Spinal cord (tissue), 10 donors: ENCODE results near the gene SLC2A2. TPM values are rescaled to one million over a fixed set of nuclear protein-coding genes. Genes with fewer than 3 reads are reported as not detected.
A peak's percentile ranks its signal among the peaks of the same experiment; 100 is the strongest.

Source experiments
- DNase-seq, 6 donors: peaks; one replicate each; pipeline versions ENCODE4 v3.0.0 to v3.0.0-alpha.2; 2013 to 2015; ENCODE audit warnings: low spot score in 6 of 6, low read depth in 4 of 6
- H3K27ac ChIP-seq: one replicate; pipeline ENCODE4 v1.5.1; 2013; ENCODE audit warnings: low read depth, low read length, control low read depth
- H3K27me3 ChIP-seq: one replicate; pipeline ENCODE4 v1.6.1; 2013; ENCODE audit warnings: low read length; ENCODE audit not compliant: control insufficient read depth, insufficient read depth
- H3K36me3 ChIP-seq: one replicate; pipeline ENCODE4 v1.6.1; 2013; ENCODE audit warnings: low read length; ENCODE audit not compliant: control insufficient read depth, insufficient read depth
- H3K4me1 ChIP-seq: one replicate; pipeline ENCODE4 v1.6.1; 2013; ENCODE audit warnings: low read length; ENCODE audit not compliant: control insufficient read depth, insufficient read depth
- H3K4me3 ChIP-seq: one replicate; pipeline ENCODE4 v1.5.1; 2013; ENCODE audit warnings: low read depth, low read length, control low read depth
- H3K9me3 ChIP-seq: one replicate; pipeline ENCODE4 v1.6.1; 2013; ENCODE audit warnings: low read length; ENCODE audit not compliant: control insufficient read depth, insufficient read depth
- WGBS: methylation state at CpG from one replicate; pipeline ENCODE4 v1.1.5; 2013; ENCODE audit warnings: missing lambda C conversion rate; ENCODE audit not compliant: insufficient coverage; 5-methylcytosine and 5-hydroxymethylcytosine counted together
- polyA plus RNA-seq, 2 donors: library from polyadenylated mRNA; unstranded; fragments of 120-200 nt; gene quantifications; one replicate each; pipeline ENCODE4 v1.2.1, GENCODE V29; 2013; ENCODE audit not compliant: insufficient read length in 2 of 2
- total RNA-seq, 2 donors: library from RNA; depleted of rRNA in 1 of 2; stranded (reverse); fragments of 120-200 nt in 1 of 2; fragments of >200 nt in 1 of 2; gene quantifications; one replicate each; pipeline versions ENCODE4 v1.2.3 to v1.2.4, GENCODE V29; 2013 to 2014
- donor health status: healthy.

SLC2A2 gene
- total and polyA plus RNA-seq, 4 donors, result 0.10 to 0.28 (median 0.27) TPM; not detected in 1

GRCh38 chr3:171011109-171011872 is 15.2 kb downstream of the SLC2A2 start:
- H3K27me3 ChIP-seq, result no peaks in the 10 kb centered on the region
- WGBS, result 71% methylated on average over 1 of the region's 2 CpGs
- no peak overlapping the region for H3K27ac ChIP-seq
- no peaks in the 10 kb centered on the region for H3K4me1 ChIP-seq
- DNase-seq, result no peak
- no peak overlapping the region for H3K4me3 ChIP-seq
- H3K9me3 ChIP-seq, result no peaks in the 10 kb centered on the region
- no peaks in the 10 kb centered on the region for H3K36me3 ChIP-seq

DNA sequence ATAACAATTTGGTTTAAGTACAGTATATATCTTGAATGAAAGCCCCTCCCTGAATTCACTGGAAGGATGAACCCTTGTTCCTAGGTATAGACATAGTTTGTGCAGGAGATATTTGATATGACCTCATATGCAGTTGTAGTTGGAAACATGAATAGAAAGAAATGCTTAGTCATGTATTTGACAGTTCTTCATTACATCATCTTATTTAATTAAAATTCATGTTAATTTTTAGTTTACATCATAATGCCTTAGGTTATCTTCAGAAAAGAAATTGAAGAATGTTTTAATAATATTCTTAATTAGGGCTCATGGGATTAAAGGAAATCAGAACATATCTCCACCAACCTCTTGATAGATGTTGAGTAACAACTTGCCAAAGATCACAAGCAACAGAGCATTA is 19.2 kb downstream of the SLC2A2 start:
- Histone ChIP-seq H3K36me3 (no peaks in the 10 kb centered on the region), H3K9me3 (no peaks in the 10 kb centered on the region)

DNA sequence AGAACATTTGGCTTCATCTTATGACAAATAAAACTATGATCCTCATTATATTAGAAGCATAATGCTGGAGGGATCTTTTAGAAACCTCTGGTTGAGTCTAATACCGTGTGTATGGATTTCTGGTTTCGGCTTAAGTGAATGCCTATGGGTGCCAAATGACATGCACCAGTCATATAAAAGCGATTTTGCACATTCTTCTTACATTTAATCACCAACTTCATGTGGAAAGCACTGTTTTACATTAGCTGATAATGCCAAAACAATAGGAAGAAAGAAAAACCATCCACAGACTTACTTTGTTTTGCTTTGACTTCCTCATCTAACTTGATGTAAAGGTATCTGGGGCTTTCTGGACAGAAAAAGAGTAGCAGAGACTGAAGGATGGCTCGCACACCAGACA is 20.9 kb downstream of the SLC2A2 start:
- Histone ChIP-seq H3K4me3 (no peak overlapping the region), H3K27me3 (no peaks in the 10 kb centered on the region), H3K9me3 (no peaks in the 10 kb centered on the region), H3K36me3 (no peaks in the 10 kb centered on the region), H3K4me1 (no peaks in the 10 kb centered on the region), H3K27ac (no peak overlapping the region)
- DNase-seq, result no peak
- WGBS, result no CpG with 5 or more reads among the region's 4 CpGs

More for the DNA sequence above, 19.2 kb downstream of the SLC2A2 start:
- H3K4me1 ChIP-seq, result no peaks in the 10 kb centered on the region
- no peak overlapping the region for H3K4me3 ChIP-seq
- DNase-seq, result no peak
- H3K27ac ChIP-seq, result no peak overlapping the region
- no peaks in the 10 kb centered on the region for H3K27me3 ChIP-seq

DNA sequence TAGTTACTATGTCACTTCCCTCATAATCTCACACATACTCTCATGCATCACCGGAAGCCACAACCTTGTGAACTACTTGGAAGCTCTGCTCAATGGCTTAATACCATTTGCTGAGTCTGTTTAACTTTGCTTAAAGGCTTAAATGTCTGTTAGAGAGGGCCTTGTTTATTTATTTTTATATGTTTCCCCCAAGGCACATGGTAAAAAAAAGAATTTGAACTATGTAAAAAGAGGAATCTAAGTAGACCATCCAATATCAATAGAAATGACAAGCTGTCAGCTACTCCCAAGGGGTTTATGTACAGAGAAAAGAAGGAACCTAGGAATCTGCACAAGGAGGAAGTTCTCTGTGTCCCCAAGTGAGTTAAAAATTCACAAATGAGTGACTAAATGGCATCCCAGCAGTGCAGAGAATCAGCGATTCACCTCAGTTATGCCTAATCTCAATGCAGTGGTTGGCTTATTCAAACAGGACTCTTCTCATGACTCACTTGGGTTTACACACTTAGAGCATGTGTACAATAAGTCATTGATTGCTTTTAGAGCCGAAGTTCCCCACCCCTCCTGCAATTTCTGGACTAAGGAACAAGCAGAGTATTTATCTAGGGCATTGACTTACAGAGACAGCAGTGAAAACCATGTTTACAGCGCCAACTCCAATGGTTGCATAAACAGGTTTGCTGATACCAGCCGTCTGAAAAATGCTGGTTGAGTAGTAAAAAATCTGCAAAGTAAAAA is 24.4 kb downstream of the SLC2A2 start:
- H3K27ac ChIP-seq, result peak overlapping the region; percentile 37
- H3K27me3 ChIP-seq, result no peaks in the 10 kb centered on the region
- peak in 2 of 6 donors; percentile 37 to 46 for DNase-seq
- H3K9me3 ChIP-seq, result no peaks in the 10 kb centered on the region
- no peak overlapping the region for H3K4me3 ChIP-seq
- no peaks in the 10 kb centered on the region for H3K36me3 ChIP-seq
- no peaks in the 10 kb centered on the region for H3K4me1 ChIP-seq
- WGBS, result 71% methylated on average over 1 of the region's 5 CpGs

- DNase-seq, result no peak
- Histone ChIP-seq H3K4me3 (no peak overlapping the region), H3K27me3 (no peaks in the 10 kb centered on the region), H3K9me3 (no peaks in the 10 kb centered on the region), H3K36me3 (no peaks in the 10 kb centered on the region), H3K27ac (no peak overlapping the region), H3K4me1 (no peaks in the 10 kb centered on the region)
- WGBS, result 100% methylated on average over 1 of the region's 1 CpG
Observed at GRCh38 chr3:171001250-171001893, 25.1 kb downstream of the SLC2A2 start.

DNA sequence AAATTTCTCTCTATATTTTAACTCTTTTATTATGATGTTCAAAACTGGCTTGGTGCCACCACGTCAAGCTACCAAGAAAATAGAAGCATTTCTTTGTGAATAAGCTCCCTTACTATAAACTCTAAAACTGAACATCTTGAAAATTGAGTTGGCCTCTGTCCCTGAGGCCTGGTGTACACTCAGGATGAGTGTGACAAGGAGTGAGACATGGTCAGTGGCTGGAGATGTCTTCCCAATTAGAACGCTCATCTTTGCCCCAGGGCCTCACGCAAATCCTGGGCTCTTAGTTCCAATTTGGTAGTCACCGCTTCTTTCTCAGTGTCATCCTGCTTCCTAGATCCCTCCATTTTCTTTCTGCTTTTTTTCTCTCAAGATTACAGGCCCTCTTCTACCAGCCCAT is 26.2 kb downstream of the SLC2A2 start:
- H3K27ac ChIP-seq, result no peak overlapping the region
- H3K36me3 ChIP-seq, result no peaks in the 10 kb centered on the region
- no peaks in the 10 kb centered on the region for H3K4me1 ChIP-seq
- 100% methylated on average over 2 of the region's 4 CpGs for WGBS
- H3K27me3 ChIP-seq, result no peaks in the 10 kb centered on the region
- no peaks in the 10 kb centered on the region for H3K9me3 ChIP-seq
- DNase-seq, result no peak
- no peak overlapping the region for H3K4me3 ChIP-seq

- Histone ChIP-seq H3K36me3 (no peaks in the 10 kb centered on the region), H3K9me3 (no peaks in the 10 kb centered on the region), H3K27me3 (no peaks in the 10 kb centered on the region), H3K27ac (no peak overlapping the region), H3K4me3 (no peak overlapping the region), H3K4me1 (no peaks in the 10 kb centered on the region)
- peak in 1 of 6 donors; percentile 5 for DNase-seq
- WGBS, result 100% methylated on average over 1 of the region's 2 CpGs
Observed at GRCh38 chr3:170999737-171000242, 26.7 kb downstream of the SLC2A2 start.

- no peaks in the 10 kb centered on the region for H3K27me3 ChIP-seq
- H3K27ac ChIP-seq, result no peak overlapping the region
- no peaks in the 10 kb centered on the region for H3K36me3 ChIP-seq
- no peaks in the 10 kb centered on the region for H3K4me1 ChIP-seq
- WGBS, result 81% methylated on average over 3 of the region's 5 CpGs
- H3K4me3 ChIP-seq, result no peak overlapping the region
- no peaks in the 10 kb centered on the region for H3K9me3 ChIP-seq
- DNase-seq, result peak in 1 of 6 donors; percentile 27
Observed at GRCh38 chr3:170997961-170998913, 28.3 kb downstream of the SLC2A2 start.

DNA sequence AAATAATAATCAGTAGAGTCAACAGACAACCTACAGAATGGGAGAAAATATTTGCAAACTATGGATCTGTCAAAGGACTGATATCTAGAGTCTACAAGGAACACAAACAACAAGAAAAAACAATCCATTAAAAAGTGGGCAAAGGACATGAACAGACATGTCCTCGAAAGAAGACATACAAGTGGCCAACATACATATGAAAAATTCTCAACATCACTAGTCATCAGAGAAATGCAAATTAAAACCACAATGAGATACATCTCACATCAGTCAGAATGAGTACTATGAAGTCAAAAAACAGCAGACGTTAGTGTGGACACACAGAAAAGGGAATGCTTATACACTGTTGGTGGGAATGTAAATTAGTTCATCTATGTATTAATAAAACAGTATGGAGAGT is 33.7 kb downstream of the SLC2A2 start:
- no peak overlapping the region for H3K4me3 ChIP-seq
- H3K4me1 ChIP-seq, result no peaks in the 10 kb centered on the region
- WGBS, result 75% methylated on average over 1 of the region's 2 CpGs
- H3K27me3 ChIP-seq, result no peaks in the 10 kb centered on the region
- H3K27ac ChIP-seq, result no peak overlapping the region
- H3K9me3 ChIP-seq, result no peaks in the 10 kb centered on the region
- no peak for DNase-seq
- no peaks in the 10 kb centered on the region for H3K36me3 ChIP-seq
